IPS-15b (cell line): ENCODE results near the gene GIMAP1.

ENCODE experiments used
- H3K27me3 ChIP-seq: one replicate; pipeline ENCODE4 v1.6.1; 2013; ENCODE audit warnings: low read length; ENCODE audit not compliant: control insufficient read depth, insufficient read depth
- H3K36me3 ChIP-seq: one replicate; pipeline ENCODE4 v1.6.1; 2013; ENCODE audit warnings: low read length; ENCODE audit not compliant: control insufficient read depth, insufficient read depth
- H3K4me1 ChIP-seq: one replicate; pipeline ENCODE4 v1.6.1; 2013; ENCODE audit warnings: mild to moderate bottlenecking, low read length; ENCODE audit not compliant: control insufficient read depth, insufficient read depth
- H3K4me3 ChIP-seq: one replicate; pipeline ENCODE4 v1.5.1; 2013; ENCODE audit warnings: low read depth, low read length
- H3K9ac ChIP-seq: one replicate; pipeline ENCODE4 v1.6.1; 2013; ENCODE audit warnings: low read depth, mild to moderate bottlenecking, low read length
- H3K9me3 ChIP-seq: one replicate; pipeline ENCODE4 v1.6.1; 2013; ENCODE audit warnings: mild to moderate bottlenecking, low read length; ENCODE audit not compliant: control insufficient read depth, insufficient read depth

The GIMAP1 gene

GRCh38 chr7:150738591-150739001 is 22.2 kb downstream of the GIMAP1 start:
- Histone ChIP-seq H3K4me1 (no peaks in the 10 kb centered on the region), H3K27me3 (peaks cover 99% of the 10 kb centered on the region), H3K9me3 (no peaks in the 10 kb centered on the region), H3K4me3 (no peak overlapping the region), H3K36me3 (no peaks in the 10 kb centered on the region), H3K9ac (no peak overlapping the region)

- no peaks in the 10 kb centered on the region for H3K4me1 ChIP-seq
- H3K9me3 ChIP-seq: no peaks in the 10 kb centered on the region
- peaks cover 99% of the 10 kb centered on the region for H3K27me3 ChIP-seq
- no peaks in the 10 kb centered on the region for H3K36me3 ChIP-seq
- no peak overlapping the region for H3K4me3 ChIP-seq
- no peak overlapping the region for H3K9ac ChIP-seq
Observed at GRCh38 chr7:150739033-150739432, 22.6 kb downstream of the GIMAP1 start.

DNA sequence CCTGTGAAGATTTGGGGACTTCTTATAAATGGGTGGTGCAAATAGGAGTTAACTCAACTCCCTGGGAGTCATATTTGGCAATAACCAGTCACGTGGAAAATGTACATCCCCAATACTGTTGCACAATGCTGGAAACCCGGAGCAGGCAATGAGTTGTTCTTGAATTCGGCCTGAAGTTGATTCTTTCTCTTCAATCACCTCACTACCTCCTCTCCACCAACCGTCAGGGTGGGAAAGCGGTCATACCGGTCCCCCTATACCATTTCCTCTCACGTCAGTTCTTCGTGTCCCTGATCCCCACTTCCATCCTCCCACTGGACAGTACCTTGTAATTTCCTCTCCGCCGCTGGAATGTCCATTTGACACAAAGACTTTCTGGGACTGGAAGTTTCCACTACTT is 23.6 kb downstream of the GIMAP1 start:
- Histone ChIP-seq H3K36me3 (no peaks in the 10 kb centered on the region), H3K27me3 (peaks cover 98% of the 10 kb centered on the region), H3K4me1 (no peaks in the 10 kb centered on the region), H3K9ac (no peak overlapping the region), H3K9me3 (no peaks in the 10 kb centered on the region), H3K4me3 (no peak overlapping the region)

GRCh38 chr7:150742286-150742968 is 26.0 kb downstream of the GIMAP1 start:
- H3K4me1 ChIP-seq: no peaks in the 10 kb centered on the region
- no peaks in the 10 kb centered on the region for H3K9me3 ChIP-seq
- H3K27me3 ChIP-seq: peaks cover 98% of the 10 kb centered on the region
- no peak overlapping the region for H3K4me3 ChIP-seq
- H3K9ac ChIP-seq: no peak overlapping the region
- H3K36me3 ChIP-seq: no peaks in the 10 kb centered on the region

DNA sequence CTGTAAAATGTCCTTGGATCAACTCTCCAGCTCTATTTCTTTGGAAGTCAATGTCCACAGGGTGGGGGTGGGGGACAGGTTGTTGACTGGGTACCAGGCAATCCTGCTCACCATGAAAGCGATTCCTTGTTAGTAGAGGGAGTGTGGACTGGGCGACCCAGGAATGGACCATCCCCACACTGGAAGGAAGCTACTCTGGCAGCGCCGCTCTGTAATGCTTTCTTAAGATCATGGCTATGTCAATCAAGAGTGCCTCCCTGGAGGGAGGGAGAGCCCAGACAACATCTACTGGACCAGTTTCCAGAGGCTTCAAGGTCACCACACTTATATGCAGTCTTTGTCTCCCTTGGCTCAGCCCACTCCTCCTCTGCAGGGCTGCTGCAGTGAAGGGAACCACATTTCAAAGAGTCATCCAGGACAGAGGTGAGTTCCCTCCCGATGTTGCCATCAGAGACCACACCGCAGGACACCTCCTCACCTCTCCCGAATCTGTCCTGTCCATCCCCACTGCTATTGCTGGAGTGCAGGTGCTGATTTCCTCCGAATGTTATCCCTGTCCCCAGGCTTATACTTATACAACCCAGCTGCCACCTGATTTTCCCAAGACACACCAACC is 27.7 kb downstream of the GIMAP1 start:
- H3K4me3 ChIP-seq: no peak overlapping the region
- H3K4me1 ChIP-seq: no peaks in the 10 kb centered on the region
- no peak overlapping the region for H3K9ac ChIP-seq
- no peaks in the 10 kb centered on the region for H3K9me3 ChIP-seq
- H3K27me3 ChIP-seq: peaks cover 98% of the 10 kb centered on the region
- H3K36me3 ChIP-seq: no peaks in the 10 kb centered on the region

- H3K27me3 ChIP-seq: peaks cover 98% of the 10 kb centered on the region
- no peak overlapping the region for H3K9ac ChIP-seq
- H3K9me3 ChIP-seq: no peaks in the 10 kb centered on the region
- H3K4me1 ChIP-seq: no peaks in the 10 kb centered on the region
- no peak overlapping the region for H3K4me3 ChIP-seq
- H3K36me3 ChIP-seq: no peaks in the 10 kb centered on the region
Observed at GRCh38 chr7:150745086-150745485, 28.7 kb downstream of the GIMAP1 start.

- no peak overlapping the region for H3K9ac ChIP-seq
Observed at GRCh38 chr7:150745876-150746275, 29.5 kb downstream of the GIMAP1 start.

DNA sequence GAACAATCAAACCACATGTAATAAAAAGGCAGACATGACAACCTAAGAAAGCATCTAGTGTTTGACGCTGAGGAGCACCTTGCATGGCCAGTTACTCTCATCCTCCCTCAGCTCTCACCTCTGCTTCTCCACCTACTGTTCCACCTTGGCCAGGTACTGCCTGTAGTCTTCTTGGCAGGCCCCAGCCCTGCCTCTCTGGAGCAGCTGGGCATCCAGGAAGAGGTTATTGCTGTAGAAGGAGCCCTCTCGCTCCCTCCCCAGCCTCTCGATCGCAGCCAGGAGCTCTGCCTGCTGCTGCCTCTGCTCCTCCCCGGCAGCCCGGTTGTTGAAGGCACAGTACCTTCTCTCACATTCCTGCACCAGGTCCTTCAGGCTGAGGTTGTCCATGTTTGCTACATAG is 30.5 kb downstream of the GIMAP1 start:
- no peaks in the 10 kb centered on the region for H3K9me3 ChIP-seq
- peaks cover 90% of the 10 kb centered on the region for H3K27me3 ChIP-seq

More at GRCh38 chr7:150745876-150746275, 29.5 kb downstream of the GIMAP1 start:
- H3K27me3 ChIP-seq: peaks cover 95% of the 10 kb centered on the region
- H3K4me3 ChIP-seq: no peak overlapping the region
- no peaks in the 10 kb centered on the region for H3K4me1 ChIP-seq
- no peaks in the 10 kb centered on the region for H3K36me3 ChIP-seq
- H3K9me3 ChIP-seq: no peaks in the 10 kb centered on the region

GRCh38 chr7:150748376-150748775 is 32.0 kb downstream of the GIMAP1 start:
- Histone ChIP-seq H3K4me1 (no peaks in the 10 kb centered on the region), H3K9me3 (no peaks in the 10 kb centered on the region), H3K4me3 (no peak overlapping the region), H3K36me3 (no peaks in the 10 kb centered on the region), H3K9ac (no peak overlapping the region), H3K27me3 (peaks cover 87% of the 10 kb centered on the region)

More for the DNA sequence above, 30.5 kb downstream of the GIMAP1 start:
- H3K4me3 ChIP-seq: no peak overlapping the region
- H3K36me3 ChIP-seq: no peaks in the 10 kb centered on the region
- H3K9ac ChIP-seq: no peak overlapping the region
- H3K4me1 ChIP-seq: no peaks in the 10 kb centered on the region

DNA sequence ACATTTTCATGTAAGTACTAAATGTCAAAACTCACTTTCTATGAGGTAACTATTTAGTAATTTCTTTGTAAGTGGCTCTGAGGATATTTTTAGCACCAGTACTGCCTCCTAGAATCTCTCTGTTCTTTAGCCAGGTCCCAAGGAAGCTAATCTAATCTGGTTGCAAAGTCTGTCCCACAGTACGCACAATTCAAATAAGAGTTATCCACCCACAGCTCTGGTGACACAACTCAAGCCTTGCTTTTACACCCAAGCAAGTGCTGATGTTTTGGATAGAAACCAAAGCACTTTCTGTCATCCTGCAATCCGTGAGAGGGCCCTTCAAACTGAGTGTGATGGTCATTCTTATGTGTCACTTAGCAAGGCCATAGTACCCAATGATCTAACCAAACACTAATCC is 35.3 kb downstream of the GIMAP1 start:
- H3K4me1 ChIP-seq: no peaks in the 10 kb centered on the region
- H3K4me3 ChIP-seq: no peak overlapping the region
- H3K9ac ChIP-seq: no peak overlapping the region
- no peaks in the 10 kb centered on the region for H3K36me3 ChIP-seq
- no peaks in the 10 kb centered on the region for H3K9me3 ChIP-seq
- H3K27me3 ChIP-seq: peaks cover 60% of the 10 kb centered on the region

DNA sequence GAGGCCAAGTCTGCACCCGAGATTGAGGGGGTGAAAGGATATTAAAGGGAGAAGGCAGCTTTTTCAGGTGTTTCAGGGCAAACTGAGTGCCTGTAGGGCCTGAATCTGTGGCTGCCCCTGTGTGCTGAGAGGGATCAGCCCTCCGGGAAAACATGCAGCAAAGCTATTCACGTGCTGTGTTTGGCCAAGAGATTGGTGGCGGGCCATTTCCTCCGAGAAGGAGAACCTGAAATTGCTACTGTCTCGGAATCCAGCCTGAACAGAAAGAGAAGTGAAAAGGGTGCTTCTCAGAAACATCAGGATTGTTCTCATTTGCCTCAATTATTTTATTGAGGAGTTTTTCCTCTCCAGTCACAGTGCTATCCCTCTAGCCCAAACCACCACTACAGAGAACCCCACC is 36.8 kb downstream of the GIMAP1 start:
- Histone ChIP-seq H3K9me3 (no peaks in the 10 kb centered on the region), H3K36me3 (no peaks in the 10 kb centered on the region), H3K27me3 (peaks cover 45% of the 10 kb centered on the region), H3K4me3 (no peak overlapping the region), H3K9ac (no peak overlapping the region), H3K4me1 (no peaks in the 10 kb centered on the region)

DNA sequence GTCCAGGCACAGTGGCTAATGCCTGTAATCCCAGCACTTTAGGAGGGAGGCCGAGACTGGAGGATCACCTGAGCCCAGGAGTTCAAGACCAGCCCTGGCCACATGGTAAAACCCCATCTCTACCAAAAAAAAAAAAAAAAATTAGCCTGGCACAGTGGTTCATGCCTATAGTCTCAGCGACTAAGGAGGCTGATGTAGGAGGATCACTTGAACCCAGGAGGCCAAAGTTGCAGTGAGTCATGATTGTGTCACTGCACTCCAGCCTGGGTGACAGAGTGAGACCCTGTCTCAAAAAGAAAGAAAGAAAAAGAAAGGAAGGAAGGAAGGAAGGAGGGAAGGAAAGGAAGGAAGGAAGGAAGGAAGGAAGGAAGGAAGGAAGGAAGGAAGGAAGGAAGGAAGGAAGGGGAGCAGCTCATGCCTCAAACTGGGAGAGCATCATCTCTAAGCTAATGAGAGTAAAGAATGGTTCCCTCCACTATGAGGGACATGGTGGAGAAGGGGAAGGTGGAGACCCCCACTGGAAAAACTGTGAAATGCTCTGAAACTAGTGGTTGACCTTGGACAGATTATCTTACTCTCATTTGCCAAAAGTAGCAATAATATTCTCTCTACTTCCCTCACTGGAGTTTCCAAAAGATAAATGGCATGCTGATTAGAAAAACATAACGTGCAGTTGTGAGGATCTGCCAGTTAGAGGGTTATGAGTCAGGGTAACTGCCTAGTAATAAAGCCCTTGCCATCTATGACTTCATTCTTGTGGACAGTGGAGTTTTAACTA is 37.6 kb downstream of the GIMAP1 start:
- Histone ChIP-seq H3K4me3 (no peak overlapping the region), H3K4me1 (no peaks in the 10 kb centered on the region), H3K9me3 (no peaks in the 10 kb centered on the region), H3K27me3 (peaks cover 37% of the 10 kb centered on the region), H3K9ac (no peak overlapping the region), H3K36me3 (no peaks in the 10 kb centered on the region)
